Ovary (tissue), 10 donors: ENCODE measurements around the gene VCX3A. TPM values are rescaled to one million over a fixed set of nuclear protein-coding genes. Genes with fewer than 3 reads are reported as not detected.
"Not testable (repeated sequence)": the region's sequence is repeated elsewhere in the genome, so short reads cannot be mapped to it uniquely, and the experiment has no call there.

ENCODE experiments used
- DNase-seq, 5 donors: peaks; one replicate each; pipeline ENCODE4 v3.0.0-alpha.2; 2019 to 2020
- H3K27ac ChIP-seq, 2 donors: fragments of 200-600 bp; one replicate each; pipeline versions ENCODE4 v1.5.1 to v1.8.0; 2019 to 2022
- H3K27me3 ChIP-seq: fragments of 200-600 bp; one replicate; pipeline ENCODE4 v1.8.0; 2022
- H3K36me3 ChIP-seq: fragments of 200-600 bp; sonication (generic); one replicate; pipeline ENCODE4 v1.5.1; 2019
- H3K4me1 ChIP-seq: one replicate; pipeline ENCODE4 v1.8.1; 2013; ENCODE audit warnings: mild to moderate bottlenecking, moderate library complexity; ENCODE audit not compliant: insufficient read depth
- H3K4me3 ChIP-seq: fragments of 200-600 bp; sonication (generic); one replicate; pipeline ENCODE4 v1.5.1; 2017
- H3K9me3 ChIP-seq, 2 donors: fragments of 200-600 bp in 1 of 2; sonication (generic) in 1 of 2; one replicate each; pipeline versions ENCODE4 v1.5.1 to v1.8.1; 2013 to 2019; ENCODE audit warnings: mild to moderate bottlenecking in 1 of 2, moderate library complexity in 1 of 2
- EP300 ChIP-seq: sonication (generic); formaldehyde crosslinking; IDR thresholded peaks from one replicate; pipeline ENCODE4 v1.6.1; 2017; ENCODE audit warnings: antibody characterized with exemption
- POLR2A ChIP-seq: fragments of 450-650 bp; IDR thresholded peaks from one replicate; pipeline ENCODE4 v1.6.1; 2017; ENCODE audit warnings: antibody characterized with exemption, mild to moderate bottlenecking, moderate library complexity
- WGBS, 3 donors: extraction: QIAGEN DNeasy Blood & Tissue Kit in 1 of 3; methylation state at CpG; one replicate each; pipeline versions ENCODE4 v1.1.5 to v1.1.7; 2013 to 2017; 5-methylcytosine and 5-hydroxymethylcytosine counted together
- intact Hi-C, 4 donors: fragments of 100-400 bp; cut with DNase I; formaldehyde crosslinking; loops; one replicate each; pipeline versions ENCODE4 v1.11.0 to v1.15.1; 2022 to 2023
- long read RNA-seq, 3 donors: library from polyadenylated mRNA in 2 of 3; unstranded in 2 of 3; transcript quantifications; one replicate each; pipeline ENCODE4 v2.0.0 and lab custom pipeline, GENCODE V29; 2021 to 2026
- polyA plus RNA-seq, 2 donors: library from polyadenylated mRNA; stranded (reverse); fragments of 200-250 nt in 1 of 2; fragments of 350-450 nt in 1 of 2; fragmentation: Illumina TruSeq in 1 of 2; extraction: RNeasy Lipid Tissue Mini Kit (QIAGEN cat#74804) in 1 of 2; gene quantifications; one replicate each; pipeline ENCODE4 v1.2.3, GENCODE V29; 2013 to 2014
- total RNA-seq, 7 donors: library from RNA; depleted of rRNA in 2 of 7; stranded (reverse); fragments of >200 nt in 2 of 7; fragmentation: NEBNext Ultra II Directional in 3 of 7; extraction: Animal tissue kit (Norgen Biotek cat#: 25700) in 3 of 7; gene quantifications; one replicate each; pipeline versions ENCODE4 v1.1.0 to v1.2.4, GENCODE V29; 2016 to 2023
- TF ChIP-seq, protein P1 (sequence below), 3 donors: fragments of 450-650 bp in 2 of 3; fragments of 200-600 bp in 1 of 3; IDR thresholded peaks; one replicate each; pipeline versions ENCODE4 v1.5.1 to v1.8.0; 2016 to 2022; ENCODE audit warnings: antibody characterized with exemption in 3 of 3, mild to moderate bottlenecking in 1 of 3
- donor health status: DM: no; HTN: no; CAD: no; lungs with moderate emphysema.
- donor health status: DM: no; HTN: no; CAD: no.
- donor health status: Bipolar disorder and iron deficiency.
- donor health status: DM: yes; HTN: yes; CAD: no.
- donor health status: DM: no; HTN: no; CAD: no.
- donor health status: DM: yes; HTN: yes; CAD: no.

The VCX3A gene
- total RNA-seq (not detected), polyA plus RNA-seq (under 1 TPM in 1 of 2 donors, not detected in 1; 0.10 TPM)
- long read RNA-seq, donor 1: 0 reads
- long read RNA-seq, donor 2: 0 reads
- long read RNA-seq, donor 3: 0 reads

DNA sequence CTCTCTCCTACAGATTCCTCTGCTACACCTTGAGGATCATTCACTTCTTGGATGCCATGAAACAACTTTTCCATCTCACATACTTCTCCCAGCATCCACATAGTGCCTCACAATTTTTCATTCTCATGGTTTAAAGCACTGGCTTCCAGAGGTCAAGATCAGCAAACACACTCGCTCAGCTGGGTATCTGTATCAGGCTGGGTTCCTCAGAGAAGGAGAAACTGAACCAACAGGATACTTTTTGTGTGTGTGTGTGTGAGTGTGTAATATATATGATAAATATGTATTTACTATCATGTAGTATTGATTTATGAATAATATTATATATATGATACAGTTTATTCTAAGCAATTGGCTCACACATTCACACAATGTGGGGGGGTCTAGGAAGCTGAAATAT, at the start of gene VCX3A:
VCX3A (minus strand) TSS at position 101 of the 400 bp plus-strand sequence. CDS start 621 bp downstream, outside the sequence.
- intact Hi-C loops, H3K9me3 ChIP-seq, DNase-seq, H3K4me3 ChIP-seq, H3K36me3 ChIP-seq, H3K4me1 ChIP-seq, H3K27me3 ChIP-seq, H3K27ac ChIP-seq: not testable (repeated sequence)
- whole genome bisulfite sequencing, 3 donors: 65 to 80% (median 69%) methylated on average over 1 of the region's 1 CpG

DNA sequence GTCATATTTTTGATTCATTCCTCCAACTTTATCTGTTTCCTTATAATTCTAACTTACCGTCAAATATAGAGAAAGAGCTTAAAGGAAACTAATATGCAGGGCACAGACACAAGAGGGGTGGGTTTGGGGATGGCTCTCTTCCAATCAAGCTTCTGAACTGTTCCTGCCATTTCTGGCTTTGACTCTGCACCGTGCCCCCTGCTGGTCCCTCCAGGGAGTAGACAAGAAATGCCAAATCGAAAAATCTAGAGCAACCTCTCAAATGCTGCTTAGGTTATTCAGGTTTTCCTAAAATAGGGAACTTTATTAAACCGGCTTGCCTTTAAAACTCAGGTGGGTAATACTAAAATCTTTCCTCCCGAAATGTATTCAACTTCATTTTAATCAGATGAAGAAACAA, 39.8 kb upstream of the VCX3A start:
- Histone ChIP-seq H3K36me3 (no peaks in the 10 kb centered on the region), H3K27me3 (no peaks in the 10 kb centered on the region), H3K27ac (no peak overlapping the region), H3K4me1 (no peaks in the 10 kb centered on the region), H3K9me3 (no peaks in the 10 kb centered on the region), H3K4me3 (no peak overlapping the region)
- TF ChIP-seq, protein P1, sequence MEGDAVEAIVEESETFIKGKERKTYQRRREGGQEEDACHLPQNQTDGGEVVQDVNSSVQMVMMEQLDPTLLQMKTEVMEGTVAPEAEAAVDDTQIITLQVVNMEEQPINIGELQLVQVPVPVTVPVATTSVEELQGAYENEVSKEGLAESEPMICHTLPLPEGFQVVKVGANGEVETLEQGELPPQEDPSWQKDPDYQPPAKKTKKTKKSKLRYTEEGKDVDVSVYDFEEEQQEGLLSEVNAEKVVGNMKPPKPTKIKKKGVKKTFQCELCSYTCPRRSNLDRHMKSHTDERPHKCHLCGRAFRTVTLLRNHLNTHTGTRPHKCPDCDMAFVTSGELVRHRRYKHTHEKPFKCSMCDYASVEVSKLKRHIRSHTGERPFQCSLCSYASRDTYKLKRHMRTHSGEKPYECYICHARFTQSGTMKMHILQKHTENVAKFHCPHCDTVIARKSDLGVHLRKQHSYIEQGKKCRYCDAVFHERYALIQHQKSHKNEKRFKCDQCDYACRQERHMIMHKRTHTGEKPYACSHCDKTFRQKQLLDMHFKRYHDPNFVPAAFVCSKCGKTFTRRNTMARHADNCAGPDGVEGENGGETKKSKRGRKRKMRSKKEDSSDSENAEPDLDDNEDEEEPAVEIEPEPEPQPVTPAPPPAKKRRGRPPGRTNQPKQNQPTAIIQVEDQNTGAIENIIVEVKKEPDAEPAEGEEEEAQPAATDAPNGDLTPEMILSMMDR (IDR thresholded peaks at IDR 0.05): no peak
- no peak for TF ChIP-seq EP300
- no peak for TF ChIP-seq POLR2A
- 68 to 75% (median 73%) methylated on average over 5 of the region's 5 CpGs for WGBS, 3 donors
- DNase-seq: no peak
- intact Hi-C loops: no loop called here

DNA sequence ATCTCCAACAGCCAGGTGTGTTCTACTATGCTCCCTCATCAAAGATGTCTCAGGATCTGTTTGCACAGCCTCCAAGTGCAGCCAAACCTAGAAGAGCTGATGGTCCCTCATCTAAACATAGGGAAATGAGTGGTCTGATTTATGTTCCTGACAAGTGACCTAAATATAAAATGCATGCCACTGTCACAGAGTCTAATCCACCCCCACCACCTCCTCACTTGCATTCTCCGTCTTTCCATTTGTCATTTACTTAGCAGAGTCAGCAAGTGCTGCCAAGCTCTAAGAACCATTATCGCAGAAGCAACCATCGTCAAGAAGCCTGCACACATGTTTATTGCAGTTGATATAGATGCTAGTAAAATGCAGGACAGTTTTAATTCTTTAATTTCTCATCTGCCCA, 33.1 kb upstream of the VCX3A start:
- DNase-seq: no peak
- Histone ChIP-seq H3K4me3 (no peak overlapping the region), H3K36me3 (no peaks in the 10 kb centered on the region), H3K9me3 (no peaks in the 10 kb centered on the region), H3K4me1 (no peaks in the 10 kb centered on the region), H3K27me3 (no peaks in the 10 kb centered on the region), H3K27ac (no peak overlapping the region)
- TF ChIP-seq POLR2A: no peak
- TF ChIP-seq, protein P1 (IDR thresholded peaks at IDR 0.05): no peak
- no peak for TF ChIP-seq EP300
- WGBS, 3 donors: 69 to 73% (median 70%) methylated on average over 3 of the region's 3 CpGs
- intact Hi-C loops: no loop called here

DNA sequence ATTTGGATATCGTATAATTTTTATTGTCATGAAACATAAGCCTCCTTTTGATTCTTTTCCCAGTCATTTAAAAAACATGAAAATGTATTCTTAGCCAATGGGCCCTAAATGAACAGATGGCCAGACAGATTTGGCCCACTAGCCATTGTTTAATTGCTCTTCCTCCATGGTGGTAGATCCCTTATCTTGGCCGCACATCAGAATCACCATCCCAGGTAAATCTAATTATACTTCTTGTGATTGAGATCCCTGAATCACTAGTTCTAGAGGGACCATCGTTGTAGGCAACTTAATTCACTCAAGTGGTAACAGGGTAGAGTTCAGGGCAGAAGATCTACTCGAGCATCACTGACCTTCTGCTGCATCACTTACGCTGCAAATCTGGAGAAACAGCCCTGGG, 24.1 kb upstream of the VCX3A start:
- Histone ChIP-seq H3K27me3 (no peaks in the 10 kb centered on the region), H3K9me3 (no peaks in the 10 kb centered on the region), H3K27ac (no peak overlapping the region), H3K4me1 (no peaks in the 10 kb centered on the region), H3K36me3 (no peaks in the 10 kb centered on the region), H3K4me3 (no peak overlapping the region)
- intact Hi-C loops: no loop called here
- 84 to 88% (median 85%) methylated on average over 5 of the region's 5 CpGs for WGBS, 3 donors
- no peak for DNase-seq
- TF ChIP-seq, protein P1 (IDR thresholded peaks at IDR 0.05): no peak
- TF ChIP-seq EP300 (no peak), POLR2A (no peak)

DNA sequence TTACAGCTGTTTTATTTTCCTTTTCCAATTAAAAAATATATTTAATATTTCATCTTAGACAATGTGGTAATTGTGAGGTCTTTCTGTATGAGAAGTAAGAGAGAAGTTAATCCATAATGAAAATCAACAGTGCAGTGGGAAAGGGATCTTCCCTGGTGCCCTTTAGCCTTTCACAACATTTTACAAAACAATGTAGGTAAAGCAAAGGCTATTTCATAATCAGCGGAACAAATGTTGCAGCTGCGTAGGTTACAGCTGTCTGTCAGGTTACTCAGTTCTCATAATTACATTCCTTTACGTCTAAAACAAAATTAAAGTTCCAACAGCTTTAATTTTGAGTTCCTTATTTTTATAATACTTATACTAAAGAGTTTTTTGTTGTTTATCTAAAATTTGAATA, 22.8 kb upstream of the VCX3A start:
- intact Hi-C loops: no loop called here
- no peak overlapping the region for H3K27ac ChIP-seq

More for the DNA sequence above, 22.8 kb upstream of the VCX3A start:
- no peak overlapping the region for H3K4me3 ChIP-seq
- H3K36me3 ChIP-seq: no peaks in the 10 kb centered on the region
- H3K4me1 ChIP-seq: no peaks in the 10 kb centered on the region
- no peaks in the 10 kb centered on the region for H3K27me3 ChIP-seq
- DNase-seq: no peak
- H3K9me3 ChIP-seq: no peaks in the 10 kb centered on the region
- TF ChIP-seq POLR2A (no peak), EP300 (no peak)
- TF ChIP-seq, protein P1 (IDR thresholded peaks at IDR 0.05): no peak
- WGBS, 3 donors: 85 to 93% (median 87%) methylated on average over 3 of the region's 3 CpGs
